Right lobe of liver (tissue), 6 donors: ENCODE results near the gene FABP1. TPM values are rescaled to one million over a fixed set of nuclear protein-coding genes. Genes with fewer than 3 reads are reported as not detected.
A peak's percentile ranks its signal among the peaks of the same experiment; 100 is the strongest.

Source experiments
- ATAC-seq, 4 donors: fragments of 200-7000 bp; cut with Tn5 transposase; one replicate each; pipeline ENCODE4 v1.9.1; 2020; ENCODE audit warnings: mild to moderate bottlenecking in 4 of 4, moderate library complexity in 4 of 4
- DNase-seq, 3 donors: peaks; one replicate each; pipeline ENCODE4 v3.0.0-alpha.2; 2020
- H3K27ac ChIP-seq, 3 donors: fragments of 200-600 bp; one replicate each; pipeline ENCODE4 v1.8.0; 2022
- H3K27me3 ChIP-seq, 2 donors: fragments of 200-600 bp; one replicate each; pipeline ENCODE4 v1.8.0; 2022
- H3K36me3 ChIP-seq, 4 donors: fragments of 200-600 bp; sonication (generic) in 1 of 4; one replicate each; pipeline versions ENCODE4 v1.5.1 to v1.8.0; 2017 to 2022; ENCODE audit warnings: control low read depth in 1 of 4
- H3K4me1 ChIP-seq, 4 donors: fragments of 200-600 bp; sonication (generic) in 1 of 4; one replicate each; pipeline versions ENCODE4 v1.5.1 to v1.8.0; 2017 to 2022; ENCODE audit warnings: control low read depth in 1 of 4
- H3K4me3 ChIP-seq, 3 donors: fragments of 200-600 bp; one replicate each; pipeline ENCODE4 v1.8.0; 2022
- H3K9me3 ChIP-seq, 4 donors: fragments of 200-600 bp; sonication (generic) in 1 of 4; one replicate each; pipeline versions ENCODE4 v1.5.1 to v1.8.0; 2017 to 2022; ENCODE audit warnings: control low read depth in 1 of 4
- POLR2A ChIP-seq: fragments of 450-650 bp; IDR thresholded peaks from one replicate; pipeline ENCODE4 v1.6.1; 2017; ENCODE audit warnings: antibody characterized with exemption, mild to moderate bottlenecking
- WGBS: methylation state at CpG from one replicate; pipeline ENCODE4 v1.1.6; 2018; ENCODE audit warnings: low coverage, low lambda C conversion rate; ENCODE audit not compliant: insufficient coverage; ENCODE audit errors: missing lambda C conversion rate; 5-methylcytosine and 5-hydroxymethylcytosine counted together
- intact Hi-C, 2 donors: fragments of 100-400 bp; cut with DNase I; formaldehyde crosslinking; loops; one replicate each; pipeline versions ENCODE4 v1.11.2 to v1.14.1; 2022
- total RNA-seq, 6 experiments: library from RNA; depleted of rRNA in 2 of 6; stranded (reverse); fragments of >200 nt in 2 of 6; fragmentation: NEBNext Ultra II Directional in 3 of 6; extraction: Animal tissue kit (Norgen Biotek cat#: 25700) in 3 of 6; gene quantifications; one replicate each; pipeline versions ENCODE4 v1.1.0 to v1.2.4, GENCODE V29; 2016 to 2023
- TF ChIP-seq, protein P1 (sequence below), 4 donors: fragments of 200-600 bp in 3 of 4; fragments of 450-650 bp in 1 of 4; IDR thresholded peaks; one replicate each; pipeline versions ENCODE4 v1.5.1 to v1.8.0; 2016 to 2022; ENCODE audit warnings: antibody characterized with exemption in 4 of 4, mild to moderate bottlenecking in 2 of 4
- donor health status: DM: no; HTN: yes; CAD: no.
- donor health status: DM: no; HTN: no; CAD: no.
- donor health status: DM: no; HTN: no; CAD: no.
- donor health status: DM: no; HTN: yes; CAD: no.
- donor health status: DM: no; HTN: yes; CAD: no.

FABP1 gene
- total RNA-seq, 6 experiments from 2014 or later, result 326 to 1,933 (median 908) TPM

DNA sequence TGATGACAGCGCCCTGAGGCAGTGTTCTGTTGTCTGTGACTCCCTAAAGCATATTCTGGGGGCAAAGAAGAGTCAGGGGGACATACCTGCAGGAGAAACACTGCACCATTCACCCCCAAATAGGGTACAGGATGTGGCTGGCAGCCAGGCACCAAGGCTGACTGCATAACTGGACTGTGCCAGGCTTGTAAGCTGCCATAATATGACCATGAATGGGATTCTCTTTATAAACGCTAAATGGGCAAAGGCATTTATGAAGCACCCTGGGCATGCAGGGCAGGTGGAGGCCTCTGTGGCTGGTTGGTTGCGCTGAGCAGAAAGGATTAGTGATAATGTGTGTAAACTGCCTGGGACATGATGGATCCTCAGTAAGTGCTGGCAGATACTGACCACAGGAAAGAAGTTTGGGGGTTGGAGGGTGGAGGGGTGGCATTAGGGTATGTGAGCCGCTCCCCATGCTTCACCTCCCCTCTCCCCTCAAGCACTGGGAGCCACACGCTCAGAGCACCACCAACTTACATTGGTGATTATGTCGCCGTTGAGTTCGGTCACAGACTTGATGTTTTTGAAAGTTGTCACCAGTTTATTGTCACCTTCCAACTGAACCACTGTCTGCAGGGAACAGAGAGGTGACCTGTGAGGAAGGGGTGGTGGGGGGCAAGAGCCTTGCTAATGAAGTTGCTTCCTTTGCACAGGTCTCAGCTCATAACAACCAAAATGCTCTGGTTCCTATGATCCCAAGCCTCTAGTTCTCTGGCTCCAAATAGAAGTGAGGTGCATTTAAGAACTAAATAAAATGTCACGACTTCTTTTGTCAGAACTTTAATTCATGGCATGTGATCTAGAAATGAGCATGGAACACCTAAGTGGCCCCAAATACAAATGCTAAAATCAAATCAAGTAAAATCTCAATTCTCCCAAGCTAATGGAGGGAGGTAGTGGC is 3.6 kb downstream of the FABP1 start:
- intact Hi-C loops, result no loop called here
- no peak overlapping the region for H3K27ac ChIP-seq

DNA sequence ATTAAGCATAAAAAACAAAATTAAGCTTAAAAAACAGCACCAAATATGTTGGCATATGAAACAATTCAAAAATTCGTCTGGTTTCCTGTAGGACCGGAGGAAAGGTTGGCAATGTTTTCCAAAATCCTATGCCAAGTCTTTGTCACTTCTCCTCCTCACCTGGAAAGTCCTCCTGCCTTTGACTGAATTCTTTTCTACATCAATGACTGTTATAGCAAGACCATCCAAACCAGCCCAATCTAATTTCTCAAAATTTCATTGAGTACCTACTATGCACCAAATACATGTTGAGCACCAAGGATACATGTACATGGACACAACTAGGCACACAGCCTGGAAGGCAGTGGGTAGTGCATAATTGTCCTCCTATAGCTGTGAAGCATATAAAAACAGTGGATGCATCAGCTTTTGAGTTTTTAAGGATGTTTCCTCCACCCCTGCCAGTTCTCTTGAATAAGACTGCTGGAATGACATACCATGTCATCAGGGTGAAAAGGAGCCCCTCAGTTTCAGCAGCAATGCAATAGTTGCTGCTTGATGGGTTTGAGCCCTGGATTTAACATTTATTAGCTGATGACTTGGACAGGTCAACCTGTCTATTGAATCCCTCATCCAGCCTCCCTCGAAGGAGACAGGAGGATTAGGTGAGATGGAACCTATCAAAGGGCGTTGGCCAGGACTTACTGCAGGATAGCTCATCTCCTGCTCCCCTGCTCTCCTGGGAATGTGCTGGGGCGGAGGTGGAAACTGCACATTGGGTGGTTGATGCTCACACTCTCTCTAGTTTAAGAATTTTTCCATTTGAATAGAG is 4.5 kb downstream of the FABP1 start:
- Histone ChIP-seq H3K36me3 (peaks cover 0 to 20% (median 0%) of the 10 kb centered on the region in 4 donors), H3K27me3 (no peaks in the 10 kb centered on the region), H3K27ac (no peak overlapping the region), H3K4me1 (peaks cover 0 to 6% (median 0%) of the 10 kb centered on the region in 4 donors), H3K4me3 (no peak overlapping the region), H3K9me3 (no peaks in the 10 kb centered on the region)
- TF ChIP-seq, protein P1, sequence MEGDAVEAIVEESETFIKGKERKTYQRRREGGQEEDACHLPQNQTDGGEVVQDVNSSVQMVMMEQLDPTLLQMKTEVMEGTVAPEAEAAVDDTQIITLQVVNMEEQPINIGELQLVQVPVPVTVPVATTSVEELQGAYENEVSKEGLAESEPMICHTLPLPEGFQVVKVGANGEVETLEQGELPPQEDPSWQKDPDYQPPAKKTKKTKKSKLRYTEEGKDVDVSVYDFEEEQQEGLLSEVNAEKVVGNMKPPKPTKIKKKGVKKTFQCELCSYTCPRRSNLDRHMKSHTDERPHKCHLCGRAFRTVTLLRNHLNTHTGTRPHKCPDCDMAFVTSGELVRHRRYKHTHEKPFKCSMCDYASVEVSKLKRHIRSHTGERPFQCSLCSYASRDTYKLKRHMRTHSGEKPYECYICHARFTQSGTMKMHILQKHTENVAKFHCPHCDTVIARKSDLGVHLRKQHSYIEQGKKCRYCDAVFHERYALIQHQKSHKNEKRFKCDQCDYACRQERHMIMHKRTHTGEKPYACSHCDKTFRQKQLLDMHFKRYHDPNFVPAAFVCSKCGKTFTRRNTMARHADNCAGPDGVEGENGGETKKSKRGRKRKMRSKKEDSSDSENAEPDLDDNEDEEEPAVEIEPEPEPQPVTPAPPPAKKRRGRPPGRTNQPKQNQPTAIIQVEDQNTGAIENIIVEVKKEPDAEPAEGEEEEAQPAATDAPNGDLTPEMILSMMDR (IDR thresholded peaks at IDR 0.05), result no peak
- TF ChIP-seq POLR2A, result no peak
- intact Hi-C loops, result no loop called here
- ATAC-seq (peak in 1 of 4 donors; percentile 5), DNase-seq (no peak)
- WGBS, result 39% methylated on average over 5 of the region's 5 CpGs

More for the DNA sequence above, 3.6 kb downstream of the FABP1 start:
- Histone ChIP-seq H3K4me1 (peaks cover 0 to 14% (median 4%) of the 10 kb centered on the region in 4 donors), H3K4me3 (no peak overlapping the region), H3K9me3 (no peaks in the 10 kb centered on the region), H3K27me3 (no peaks in the 10 kb centered on the region), H3K36me3 (peaks cover 0 to 20% (median 0%) of the 10 kb centered on the region in 4 donors)
- peak in 1 of 4 donors; percentile 2 for ATAC-seq
- DNase-seq, result no peak
- TF ChIP-seq, protein P1 (IDR thresholded peaks at IDR 0.05), result no peak
- no peak for TF ChIP-seq POLR2A
- WGBS, result 55% methylated on average over 4 of the region's 9 CpGs

DNA sequence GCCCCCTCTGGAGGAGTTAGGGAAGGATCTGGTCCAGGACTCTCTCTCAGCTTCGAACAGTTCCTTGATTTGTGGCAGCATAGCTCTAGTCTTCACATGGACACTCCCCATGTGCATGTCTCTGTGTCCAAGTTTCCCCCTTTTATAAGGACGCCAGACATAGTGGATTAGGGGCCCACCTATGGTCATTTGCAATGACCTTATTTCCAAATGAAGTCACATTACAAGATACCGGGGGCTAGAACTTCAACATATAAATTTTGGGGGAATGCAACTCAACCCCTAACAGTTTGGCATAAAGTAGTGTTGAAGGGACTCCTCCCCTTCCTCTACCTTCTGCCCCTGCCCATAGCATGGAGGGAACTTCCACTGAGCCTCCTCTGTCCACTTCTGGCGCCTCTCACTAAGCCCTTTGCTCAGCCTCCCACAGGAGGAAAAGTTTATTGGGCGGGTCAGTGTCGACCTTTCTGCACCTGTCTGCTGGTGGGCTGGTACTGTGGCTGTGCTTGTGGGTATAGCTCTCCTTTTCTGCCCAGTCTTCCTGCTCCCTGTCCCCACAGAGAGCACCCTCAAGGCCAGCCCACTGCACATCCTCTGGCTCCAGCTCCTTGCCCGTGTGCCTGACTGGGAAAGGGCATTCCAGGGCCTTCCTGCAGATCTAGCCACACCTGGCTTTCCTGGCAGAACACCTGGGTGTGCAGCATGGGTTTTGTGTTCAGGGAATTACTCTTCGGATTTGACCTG is 5.5 kb downstream of the FABP1 start:
- no peak overlapping the region for H3K27ac ChIP-seq
- H3K36me3 ChIP-seq, result peaks cover 0 to 20% (median 0%) of the 10 kb centered on the region in 4 donors
- 19% methylated on average over 5 of the region's 8 CpGs for WGBS
- peaks cover 0 to 6% (median 0%) of the 10 kb centered on the region in 4 donors for H3K4me1 ChIP-seq
- intact Hi-C loops, result no loop called here
- no peaks in the 10 kb centered on the region for H3K9me3 ChIP-seq
- ATAC-seq, result peak; percentile 26 to 51 (median 39)
- H3K27me3 ChIP-seq, result no peaks in the 10 kb centered on the region
- no peak overlapping the region for H3K4me3 ChIP-seq
- no peak for TF ChIP-seq POLR2A
- TF ChIP-seq, protein P1 (IDR thresholded peaks at IDR 0.05), result no peak
- peak in 1 of 3 donors; percentile 35 for DNase-seq

DNA sequence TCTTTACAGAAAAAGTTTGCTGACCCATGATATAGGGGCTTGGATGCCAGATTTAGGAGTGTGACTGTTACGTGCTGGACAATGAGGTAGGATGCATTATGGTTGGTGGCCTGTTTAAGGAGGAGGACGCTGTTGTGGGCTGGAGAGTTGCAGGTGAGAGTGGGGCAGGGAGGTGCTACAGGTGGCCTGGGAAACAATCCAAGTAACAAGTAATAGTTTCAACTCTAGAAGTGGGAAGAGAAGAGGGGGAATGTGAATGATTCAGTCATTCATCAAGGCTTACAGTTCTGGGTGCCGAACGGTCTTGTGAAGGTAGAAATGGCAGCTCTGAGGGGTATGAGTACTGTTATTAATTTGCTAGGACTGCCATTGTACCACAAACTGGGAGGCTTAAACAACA is 6.2 kb downstream of the FABP1 start:
- 11% methylated on average over 3 of the region's 4 CpGs for WGBS
- intact Hi-C loops, result no loop called here
- Histone ChIP-seq H3K9me3 (no peaks in the 10 kb centered on the region), H3K4me1 (peaks cover 0 to 6% (median 0%) of the 10 kb centered on the region in 4 donors), H3K4me3 (no peak overlapping the region), H3K27ac (no peak overlapping the region), H3K36me3 (peaks cover 0 to 20% (median 0%) of the 10 kb centered on the region in 4 donors), H3K27me3 (no peaks in the 10 kb centered on the region)
- ATAC-seq, result peak in 1 of 4 donors; percentile 17
- no peak for DNase-seq
- no peak for TF ChIP-seq POLR2A
- TF ChIP-seq, protein P1 (IDR thresholded peaks at IDR 0.05), result no peak
